Neural progenitor cell (in vitro differentiated cells): ENCODE data around the gene LONRF2. TPM values are rescaled to one million over a fixed set of nuclear protein-coding genes. Genes with fewer than 3 reads are reported as not detected.

Experiments
- DNase-seq: peaks from one replicate; pipeline ENCODE4 v3.0.0-alpha.2; 2016; ENCODE audit warnings: low spot score
- H2AFZ ChIP-seq: fragments of 200-600 bp; sonication (generic); replicated peaks from 2 replicates; pipeline ENCODE4 v1.6.1; 2016; ENCODE audit warnings: antibody characterized with exemption
- H3F3A ChIP-seq: fragments of 200-600 bp; sonication (generic); 2 replicates; pipeline ENCODE4 v1.6.1; 2016; ENCODE audit warnings: antibody characterized with exemption, low read depth
- H3K27ac ChIP-seq: fragments of 200-600 bp; sonication (generic); 2 replicates; pipeline ENCODE4 v1.5.1; 2016; ENCODE audit warnings: mild to moderate bottlenecking
- H3K27me3 ChIP-seq: fragments of 200-600 bp; sonication (generic); 2 replicates; pipeline ENCODE4 v1.6.1; 2016; ENCODE audit warnings: mild to moderate bottlenecking, moderate library complexity
- H3K36me3 ChIP-seq: fragments of 200-600 bp; sonication (generic); 2 replicates; pipeline ENCODE4 v1.5.1; 2016
- H3K4me1 ChIP-seq: fragments of 200-600 bp; sonication (generic); 2 replicates; pipeline ENCODE4 v1.6.1; 2016; ENCODE audit warnings: mixed run types
- H3K4me2 ChIP-seq: fragments of 200-600 bp; sonication (generic); 2 replicates; pipeline ENCODE4 v1.6.1; 2016
- H3K4me3 ChIP-seq: fragments of 200-600 bp; sonication (generic); 2 replicates; pipeline ENCODE4 v1.5.1; 2016
- H3K79me2 ChIP-seq: fragments of 200-600 bp; sonication (generic); 2 replicates; pipeline ENCODE4 v1.6.1; 2016; ENCODE audit warnings: low read depth
- H3K9ac ChIP-seq: fragments of 200-600 bp; sonication (generic); 2 replicates; pipeline ENCODE4 v1.6.1; 2016
- H3K9me3 ChIP-seq: fragments of 200-600 bp; sonication (generic); 2 replicates; pipeline ENCODE4 v1.5.1; 2016; ENCODE audit warnings: low read depth
- H4K20me1 ChIP-seq: fragments of 200-600 bp; sonication (generic); 2 replicates; pipeline ENCODE4 v1.6.1; 2016; ENCODE audit warnings: low read depth
- H3K27ac Mint-ChIP-seq: 3 replicates; pipeline ENCODE4 v1.8.0; 2021; ENCODE audit warnings: mixed read lengths
- H3K27me3 Mint-ChIP-seq: 2 replicates; pipeline ENCODE4 v1.8.0; 2022; ENCODE audit warnings: low read depth, mild to moderate bottlenecking, inconsistent platforms, moderate library complexity, mixed read lengths; ENCODE audit not compliant: insufficient read depth
- H3K36me3 Mint-ChIP-seq: 3 replicates; pipeline ENCODE4 v1.8.0; 2021; ENCODE audit warnings: mixed read lengths
- H3K4me1 Mint-ChIP-seq: 3 replicates; pipeline ENCODE4 v1.8.0; 2021; ENCODE audit warnings: mixed read lengths
- H3K4me3 Mint-ChIP-seq: 3 replicates; pipeline ENCODE4 v1.8.0; 2021; ENCODE audit warnings: mild to moderate bottlenecking, moderate library complexity, mixed read lengths
- H3K9me3 Mint-ChIP-seq: 3 replicates; pipeline ENCODE4 v1.8.0; 2020; ENCODE audit warnings: mixed read lengths
- CTCF ChIP-seq: fragments of 200-600 bp; sonication (generic); IDR thresholded peaks from 2 replicates; pipeline ENCODE4 v1.5.1; 2017; ENCODE audit warnings: antibody characterized with exemption, mild to moderate bottlenecking
- EZH2 ChIP-seq: fragments of 200-600 bp; sonication (generic); IDR thresholded peaks from 2 replicates; pipeline ENCODE4 v1.6.1; 2017; ENCODE audit warnings: antibody characterized with exemption, mild to moderate bottlenecking, moderate library complexity
- EZH2phosphoT487 ChIP-seq: fragments of 200-600 bp; sonication (generic); IDR thresholded peaks from 2 replicates; pipeline ENCODE4 v1.6.1; 2017; ENCODE audit warnings: antibody characterized with exemption
- total RNA-seq: library from RNA; depleted of rRNA; stranded (reverse); fragments of >200 nt; gene quantifications from 2 replicates; pipeline ENCODE4 v1.2.3, GENCODE V29; 2015; ENCODE audit warnings: low replicate concordance

Gene LONRF2
- total RNA-seq, 1 donor from 2014 or later = 0.37 TPM

GRCh38 chr2:100244881-100245605 is 77.3 kb downstream of the LONRF2 start:
- Mint-ChIP-seq H3K36me3 (no peaks in the 10 kb centered on the region), H3K4me3 (no peak overlapping the region), H3K27me3 (peaks cover 11% of the 10 kb centered on the region), H3K4me1 (no peaks in the 10 kb centered on the region), H3K27ac (no peak overlapping the region), H3K9me3 (no peaks in the 10 kb centered on the region)
- no peak for DNase-seq
- H4K20me1 ChIP-seq = no peaks in the 10 kb centered on the region
- H3F3A ChIP-seq = no peaks in the 10 kb centered on the region
- H3K4me2 ChIP-seq = no peak overlapping the region
- no peaks in the 10 kb centered on the region for H3K36me3 ChIP-seq
- no peaks in the 10 kb centered on the region for H3K79me2 ChIP-seq
- H3K4me3 ChIP-seq = no peak overlapping the region
- peaks cover 7% of the 10 kb centered on the region for H3K27me3 ChIP-seq
- H3K9me3 ChIP-seq = no peaks in the 10 kb centered on the region
- H3K9ac ChIP-seq = no peak overlapping the region
- no peak overlapping the region for H3K27ac ChIP-seq
- peaks cover under 1% of the 10 kb centered on the region for H3K4me1 ChIP-seq
- no peak for TF ChIP-seq CTCF
- H2AFZ ChIP-seq = no peak overlapping the region

- H3K27me3 Mint-ChIP-seq = peaks cover 11% of the 10 kb centered on the region
- peaks cover 15% of the 10 kb centered on the region for H3K4me1 ChIP-seq
- TF ChIP-seq EZH2 (no peak), CTCF (no peak), EZH2phosphoT487 (no peak)
- peaks cover 5% of the 10 kb centered on the region for H4K20me1 ChIP-seq
- no peak overlapping the region for H3K9ac ChIP-seq
- no peaks in the 10 kb centered on the region for H3K9me3 Mint-ChIP-seq
- no peak overlapping the region for H3K4me3 Mint-ChIP-seq
- no peak overlapping the region for H3K4me2 ChIP-seq
- no peak overlapping the region for H2AFZ ChIP-seq
- H3K27me3 ChIP-seq = peaks cover 7% of the 10 kb centered on the region
- H3K9me3 ChIP-seq = no peaks in the 10 kb centered on the region
- H3K27ac Mint-ChIP-seq = no peak overlapping the region
- H3K36me3 ChIP-seq = no peaks in the 10 kb centered on the region
- peaks cover 12% of the 10 kb centered on the region for H3F3A ChIP-seq
- no peak for DNase-seq
- H3K27ac ChIP-seq = no peak overlapping the region
- peaks cover 11% of the 10 kb centered on the region for H3K4me1 Mint-ChIP-seq
- no peaks in the 10 kb centered on the region for H3K79me2 ChIP-seq
- H3K4me3 ChIP-seq = no peak overlapping the region
- H3K36me3 Mint-ChIP-seq = no peaks in the 10 kb centered on the region
These were observed 78.7 kb downstream of the LONRF2 start for GRCh38 chr2:100243631-100244030.

- no peaks in the 10 kb centered on the region for H3K36me3 Mint-ChIP-seq
- Histone ChIP-seq H3K36me3 (no peaks in the 10 kb centered on the region), H3K27ac (no peak overlapping the region), H4K20me1 (peaks cover 6% of the 10 kb centered on the region), H3K9me3 (no peaks in the 10 kb centered on the region), H3K4me3 (no peak overlapping the region), H3K4me2 (no peak overlapping the region), H3K79me2 (no peaks in the 10 kb centered on the region), H3K9ac (no peak overlapping the region), H3K4me1 (peaks cover 20% of the 10 kb centered on the region), H2AFZ (no peak overlapping the region), H3K27me3 (peaks cover 7% of the 10 kb centered on the region), H3F3A (peaks cover 17% of the 10 kb centered on the region)
- H3K27me3 Mint-ChIP-seq = peaks cover 11% of the 10 kb centered on the region
- no peak for TF ChIP-seq EZH2phosphoT487
- peak; percentile 81 for TF ChIP-seq CTCF
- H3K4me3 Mint-ChIP-seq = no peak overlapping the region
- DNase-seq = peak; percentile 82
- no peaks in the 10 kb centered on the region for H3K9me3 Mint-ChIP-seq
- peaks cover 17% of the 10 kb centered on the region for H3K4me1 Mint-ChIP-seq
- no peak overlapping the region for H3K27ac Mint-ChIP-seq
These were observed 79.2 kb downstream of the LONRF2 start for GRCh38 chr2:100242891-100243619.
